CD4-positive, alpha-beta T cell treated with Interleukin-6 at 100 ng/mL for 8 hours (primary cell): ENCODE measurements around the gene NKX6-1.

Source experiments
- DNase-seq: peaks from one replicate; pipeline ENCODE4 v3.0.0-alpha.2; 2020; ENCODE audit warnings: mixed read lengths, low spot score

Gene NKX6-1

GRCh38 chr4:84498203-84498934, 723 bp downstream of the NKX6-1 start:
- DNase-seq, result no peak

DNA sequence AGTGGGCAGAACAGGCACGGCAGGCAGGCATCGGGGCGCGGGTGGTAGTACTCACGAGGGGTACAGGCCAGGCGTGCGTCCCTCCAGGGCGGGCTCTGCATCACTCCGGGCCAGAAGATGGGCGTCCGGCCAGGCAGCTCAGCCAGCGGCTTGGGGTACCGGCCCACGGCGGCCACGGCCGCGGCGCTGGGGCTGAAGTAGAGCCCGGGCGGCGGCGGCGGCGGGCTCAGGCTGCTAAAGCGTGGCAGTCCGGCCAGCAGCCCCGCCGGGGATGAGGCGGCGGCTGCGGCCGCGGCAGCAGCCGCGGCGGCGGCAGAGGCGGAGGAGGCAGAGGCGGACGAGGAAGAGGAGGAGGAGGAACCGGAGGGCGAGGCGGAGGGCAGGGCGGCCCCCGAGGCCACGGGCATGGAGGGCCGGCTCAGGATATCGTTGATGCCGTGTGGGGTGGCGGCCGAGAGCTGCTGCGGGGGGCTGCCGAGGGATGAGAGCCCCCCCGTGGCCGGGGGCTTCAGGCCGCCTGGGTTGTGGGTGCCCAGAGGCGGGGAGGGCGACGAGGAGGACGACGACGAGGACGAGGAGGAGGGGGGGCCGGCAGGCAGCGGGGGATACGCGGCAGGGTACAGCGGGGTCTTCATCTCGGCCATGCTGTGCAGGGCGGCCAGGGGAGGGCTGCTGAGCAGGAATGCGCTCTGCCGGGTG, 1.4 kb downstream of the NKX6-1 start:
- no peak for DNase-seq

DNA sequence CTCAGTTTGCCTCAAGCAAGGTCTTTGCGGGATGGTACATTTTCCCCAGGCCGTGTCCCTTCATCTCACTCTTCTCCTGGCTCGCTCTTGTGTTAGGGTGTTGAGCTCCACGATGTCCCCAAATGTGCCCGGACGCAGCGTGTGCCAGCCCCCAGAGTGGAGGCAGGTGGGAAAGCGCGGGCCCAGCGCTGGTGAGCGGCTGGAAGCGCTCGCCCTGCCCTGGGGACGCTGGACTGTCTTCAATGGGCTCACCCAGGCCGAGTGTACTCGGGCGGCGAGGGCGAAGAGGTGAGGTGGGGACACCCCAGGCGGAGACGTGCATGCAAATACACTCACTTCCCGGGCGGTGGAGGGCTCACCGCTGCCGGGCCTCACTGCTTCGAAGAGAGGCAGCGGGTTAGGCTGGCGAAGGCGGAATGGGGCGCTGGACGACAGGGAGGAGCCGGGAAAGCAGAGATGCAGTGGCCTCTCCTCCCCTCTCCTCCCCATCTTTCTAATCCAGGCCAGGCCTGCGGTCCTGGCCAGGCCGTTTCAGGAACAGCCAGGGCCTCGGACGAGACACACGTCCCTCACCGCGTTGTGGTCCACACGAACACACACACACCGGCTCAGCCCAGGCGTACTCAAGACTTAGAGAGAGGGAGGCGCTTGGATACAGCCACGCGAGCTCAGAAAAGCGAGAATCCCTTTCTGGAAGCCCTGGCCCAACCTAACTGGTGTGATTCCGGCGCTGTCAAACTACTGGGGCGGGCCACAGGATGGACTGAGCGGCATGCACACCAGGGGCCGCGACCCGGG, 2.2 kb downstream of the NKX6-1 start:
- DNase-seq, result no peak

GRCh38 chr4:84496331-84496705, 2.8 kb downstream of the NKX6-1 start:
- no peak for DNase-seq

DNA sequence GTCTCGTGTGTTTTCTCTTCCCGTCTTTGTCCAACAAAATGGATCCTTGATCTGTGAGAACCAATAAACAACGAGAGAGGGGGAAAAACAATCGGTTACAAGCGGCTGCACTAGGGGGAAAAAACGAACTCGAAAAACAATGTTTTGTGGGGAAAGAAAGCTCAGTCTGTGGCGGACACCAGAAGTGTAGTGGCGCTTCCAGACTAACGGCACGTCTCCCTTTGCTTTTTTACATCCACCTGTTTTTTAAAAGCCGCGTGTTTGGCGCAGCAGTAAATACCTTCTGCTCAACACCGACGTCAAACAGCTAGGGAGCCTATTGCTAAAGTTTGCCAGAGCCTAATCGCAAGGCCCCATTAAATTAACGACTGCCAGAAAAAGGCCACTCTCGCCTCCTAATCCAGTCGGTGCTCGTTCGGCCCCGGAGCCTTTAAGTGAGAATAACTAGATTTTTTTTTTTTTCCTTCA, 3.3 kb downstream of the NKX6-1 start:
- DNase-seq, result no peak

DNA sequence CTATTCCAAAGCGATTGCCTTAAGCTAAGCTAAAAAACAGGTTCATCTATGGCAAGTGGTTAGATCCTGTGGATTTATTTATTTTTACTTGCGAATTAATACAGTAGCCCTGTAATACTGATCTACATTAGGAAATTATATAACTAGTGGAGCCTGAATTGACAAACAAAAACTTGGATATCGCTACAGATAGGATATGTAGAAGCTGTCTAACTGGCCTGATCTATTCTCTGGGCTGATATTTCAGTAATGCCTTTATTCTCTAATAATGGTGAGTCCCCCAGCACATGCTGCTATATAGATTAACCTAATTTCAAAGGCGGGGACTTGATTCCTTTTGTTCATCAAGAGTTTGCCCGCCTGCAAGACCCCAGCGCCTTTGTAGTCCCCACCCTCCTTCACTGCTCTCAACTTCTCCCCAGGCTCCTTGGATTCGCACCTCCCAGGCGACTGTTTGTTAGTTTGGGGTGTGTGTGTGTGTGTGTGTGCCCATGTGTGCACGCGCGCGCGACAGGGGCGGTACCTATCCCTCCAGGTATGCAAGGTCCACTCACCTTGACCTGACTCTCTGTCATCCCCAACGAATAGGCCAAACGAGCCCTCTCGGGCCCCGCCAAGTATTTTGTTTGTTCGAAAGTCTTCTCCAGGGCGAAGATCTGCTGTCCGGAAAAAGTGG, 3.8 kb downstream of the NKX6-1 start:
- DNase-seq, result no peak

DNA sequence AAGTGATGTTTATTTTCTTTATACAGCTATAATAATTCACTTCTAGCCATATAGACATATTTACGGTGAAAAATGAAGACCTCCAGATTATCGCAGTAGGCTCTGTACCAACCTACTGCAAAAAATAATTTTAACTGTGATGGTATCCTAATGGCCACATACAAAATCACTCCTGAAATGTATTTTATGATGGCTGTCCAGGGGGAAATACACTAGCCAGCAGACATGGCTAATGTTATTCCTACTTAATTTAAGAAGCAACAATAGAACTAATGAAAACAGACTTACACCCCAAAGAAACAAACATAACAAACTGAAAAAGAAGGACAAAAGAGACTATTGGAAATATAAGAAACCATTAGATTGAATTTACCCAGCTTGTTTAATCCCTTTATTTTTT, 4.6 kb downstream of the NKX6-1 start:
- DNase-seq, result no peak

GRCh38 chr4:84494076-84494475, 5.0 kb downstream of the NKX6-1 start:
- no peak for DNase-seq

DNA sequence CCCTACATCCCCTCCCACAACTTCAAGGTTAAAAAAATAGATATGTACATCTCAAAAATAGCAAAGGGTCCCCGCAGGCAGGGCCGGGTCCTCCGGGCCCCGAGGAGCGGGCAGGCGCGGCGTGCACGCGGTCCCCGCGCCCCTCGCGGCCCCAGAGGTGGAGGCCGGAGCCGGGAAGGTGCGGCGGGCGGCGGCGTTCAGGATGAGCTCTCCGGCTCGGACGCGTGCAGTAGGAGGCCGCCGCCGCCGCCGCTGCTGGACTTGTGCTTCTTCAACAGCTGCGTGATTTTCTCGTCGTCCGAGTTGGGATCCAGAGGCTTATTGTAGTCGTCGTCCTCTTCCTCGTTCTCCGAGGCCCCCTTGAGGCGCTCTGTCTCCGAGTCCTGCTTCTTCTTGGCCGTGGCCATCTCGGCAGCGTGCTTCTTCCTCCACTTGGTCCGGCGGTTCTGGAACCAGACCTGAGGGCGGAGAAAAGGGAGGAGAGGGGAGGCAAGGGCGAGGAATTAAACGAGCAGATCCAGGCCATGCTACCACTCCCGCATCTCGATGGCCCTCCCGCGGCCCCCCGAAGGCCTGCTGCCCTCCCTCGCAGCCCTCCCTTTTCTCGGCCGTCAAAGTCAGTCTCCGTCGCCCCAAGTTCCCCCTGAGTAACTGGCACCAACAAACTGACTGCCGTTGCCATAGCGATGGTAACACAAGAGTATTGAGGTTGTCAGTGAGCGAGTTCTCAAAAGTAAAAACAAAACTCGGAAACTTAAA, 5.8 kb downstream of the NKX6-1 start:
- no peak for DNase-seq

DNA sequence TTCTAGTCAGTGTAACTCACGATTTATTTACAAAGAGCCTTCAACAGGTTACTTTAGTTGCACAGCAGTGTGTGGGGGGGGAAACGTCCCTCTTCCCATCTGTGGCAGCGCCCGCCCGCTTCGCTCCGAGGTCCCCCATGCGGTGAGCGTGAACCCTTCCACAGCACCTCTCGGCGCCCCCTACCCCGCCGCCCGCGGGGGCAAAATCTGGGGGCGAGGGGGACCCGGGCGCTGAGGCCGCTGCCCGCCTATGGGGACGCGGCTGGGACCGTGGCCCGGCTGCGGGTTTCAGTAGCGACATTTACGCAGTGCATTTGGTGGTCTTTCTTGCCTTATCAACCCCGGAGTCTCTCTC, 6.4 kb downstream of the NKX6-1 start:
- no peak for DNase-seq

- no peak for DNase-seq
Observed at GRCh38 chr4:84492290-84492689, 6.8 kb downstream of the NKX6-1 start.

GRCh38 chr4:84491481-84491880, 7.6 kb downstream of the NKX6-1 start:
- no peak for DNase-seq

DNA sequence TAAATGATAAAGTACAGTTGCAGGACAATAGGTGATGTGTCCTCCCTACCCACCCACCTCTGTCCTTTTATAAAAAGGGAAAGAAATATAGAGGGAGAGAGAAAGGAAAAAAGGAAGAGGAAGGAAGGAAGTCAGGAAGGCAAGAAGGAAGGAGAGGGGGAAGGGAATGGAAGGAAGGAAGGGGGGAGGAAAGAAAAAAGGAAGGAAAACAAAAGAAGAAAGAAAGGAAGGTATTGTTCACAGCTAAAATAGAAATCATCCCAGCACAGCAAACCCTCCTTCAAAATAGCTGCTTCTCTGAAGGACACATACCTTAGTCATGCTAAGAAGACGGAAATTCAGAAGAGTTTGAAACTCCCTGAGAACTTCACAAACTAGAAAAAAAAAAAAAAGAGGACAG, 8.4 kb downstream of the NKX6-1 start:
- DNase-seq, result no peak

DNA sequence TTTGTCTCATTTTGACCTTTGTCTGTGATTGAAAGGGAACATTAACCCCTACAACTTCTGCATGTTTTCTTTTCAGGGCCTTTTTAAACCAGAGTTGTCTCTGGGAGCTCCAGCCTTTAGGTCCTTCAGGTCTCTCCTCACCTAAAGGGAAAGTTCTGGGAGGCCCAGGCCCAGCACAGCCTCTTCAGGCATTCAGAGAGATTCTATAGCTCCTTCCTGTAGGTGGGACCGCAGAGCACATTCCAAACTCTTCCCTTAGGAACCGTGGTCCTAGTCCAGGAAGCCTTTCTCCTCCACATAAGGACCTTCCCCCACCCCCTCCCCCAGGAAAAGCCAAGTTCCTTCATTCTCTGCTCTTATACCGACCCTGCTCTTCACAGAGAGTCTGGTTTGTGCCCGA, 14.9 kb downstream of the NKX6-1 start:
- DNase-seq, result no peak

DNA sequence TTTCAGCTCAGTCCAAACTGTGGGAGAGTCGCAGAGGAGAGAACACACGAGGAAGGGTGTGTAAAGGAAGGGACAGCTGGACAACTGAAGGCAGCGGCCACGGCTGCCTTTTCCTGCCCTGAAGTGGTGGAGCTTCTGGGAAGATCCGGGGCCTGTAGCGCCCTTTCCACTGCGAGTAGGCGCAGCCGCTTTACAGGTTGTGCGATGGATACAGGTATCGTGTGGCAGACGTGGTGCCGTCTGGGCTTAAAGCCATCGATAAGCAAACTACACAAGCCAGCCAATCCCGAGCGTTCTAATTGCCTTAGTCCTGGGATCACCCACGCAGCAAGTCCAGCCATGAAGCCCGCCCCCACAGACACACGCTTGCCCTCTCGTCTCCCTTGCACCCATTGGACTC, 15.4 kb downstream of the NKX6-1 start:
- DNase-seq, result no peak

- DNase-seq, result no peak
Observed at GRCh38 chr4:84482564-84483563, 16.2 kb downstream of the NKX6-1 start.

GRCh38 chr4:84481860-84482245, 17.2 kb downstream of the NKX6-1 start:
- DNase-seq, result no peak

DNA sequence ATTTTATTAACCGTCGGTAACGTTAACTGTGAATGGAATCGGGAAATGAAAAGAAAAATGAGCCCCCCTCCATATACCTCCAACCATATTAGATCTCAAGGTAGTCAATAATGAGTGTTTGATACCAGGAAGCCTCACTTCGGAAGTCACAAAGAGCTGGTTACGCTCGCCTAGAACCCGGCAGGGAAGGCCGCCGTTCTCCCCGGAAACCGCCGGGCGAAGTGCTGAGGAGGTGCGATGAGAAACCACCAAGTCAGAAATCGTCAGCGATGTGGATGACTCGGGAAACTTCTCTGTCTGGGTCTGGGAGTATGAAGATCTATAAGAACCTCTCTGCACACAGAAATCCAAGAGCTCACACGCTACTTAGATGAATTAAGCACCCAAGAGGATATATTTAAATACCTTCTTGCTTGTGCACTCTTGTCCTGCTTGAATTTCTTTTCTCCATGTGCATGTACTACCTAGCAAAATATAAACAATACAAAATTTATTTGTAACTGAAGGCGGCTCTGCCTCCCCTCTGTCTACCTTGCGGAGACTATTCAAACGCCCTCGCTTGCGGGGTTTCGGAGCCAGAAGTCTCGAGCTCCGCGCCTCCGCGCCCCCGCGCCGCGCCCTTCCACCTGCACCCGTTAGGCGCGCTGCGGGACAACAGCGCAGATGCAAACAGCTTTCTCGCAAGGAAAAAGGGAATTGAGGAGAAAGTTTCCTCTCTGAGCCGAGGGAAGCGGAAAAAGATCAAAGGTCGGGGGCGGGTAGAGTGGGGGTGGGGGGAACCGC, 17.8 kb downstream of the NKX6-1 start:
- DNase-seq, result no peak

- DNase-seq, result no peak
Observed at GRCh38 chr4:84480082-84480481, 19.0 kb downstream of the NKX6-1 start.

DNA sequence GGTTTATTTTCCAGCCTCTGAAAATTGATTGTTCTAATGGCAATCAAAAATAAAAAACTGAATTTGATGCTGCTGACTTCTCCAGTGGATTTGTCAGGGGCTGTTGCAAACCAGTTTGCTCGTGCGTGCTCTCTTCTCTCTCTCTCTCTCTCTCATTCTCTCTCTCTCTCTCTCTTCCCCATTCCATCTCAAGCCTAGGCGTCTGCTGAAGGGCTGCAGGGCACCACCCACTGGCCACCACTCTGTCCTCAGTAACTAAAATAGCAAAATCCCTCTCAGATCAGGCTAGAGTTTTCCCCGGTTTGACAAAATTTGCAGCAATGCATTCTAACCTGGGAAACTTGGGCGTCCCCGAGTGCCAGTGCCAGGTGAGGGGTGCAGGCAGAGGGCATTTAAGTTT, 19.4 kb downstream of the NKX6-1 start:
- DNase-seq, result no peak
